GM12874 (cell line): ENCODE measurements around the gene TMUB1.

Experiments
- CTCF ChIP-seq: IDR thresholded peaks from 2 replicates; pipeline ENCODE4 v1.5.1; 2011; ENCODE audit warnings: low read depth, mild to moderate bottlenecking, control low read depth, low read length, moderate library complexity; ENCODE audit not compliant: insufficient read depth

Gene TMUB1

GRCh38 chr7:151061213-151062110 lies 21.8 kb downstream of the TMUB1 start:
- no peak for TF ChIP-seq CTCF

GRCh38 chr7:151060416-151061212 lies 22.7 kb downstream of the TMUB1 start:
- TF ChIP-seq CTCF: 0 out of 2 replicates have a peak, but pooled peaks have one; percentile 12

GRCh38 chr7:151060113-151060415 lies 23.2 kb downstream of the TMUB1 start:
- TF ChIP-seq CTCF: no peak

- TF ChIP-seq CTCF: peak; percentile 78
Observed at GRCh38 chr7:151059367-151060112, 23.8 kb downstream of the TMUB1 start, which contains the start of gene SLC4A2. SLC4A2 (plus strand) TSS chr7:151059589; CDS start chr7:151061988, 2,399 bp downstream.

- TF ChIP-seq CTCF: no peak
Observed at GRCh38 chr7:151058781-151059366, 24.4 kb downstream of the TMUB1 start.

- no peak for TF ChIP-seq CTCF
Observed at GRCh38 chr7:151057989-151058780, 25.1 kb downstream of the TMUB1 start.
